NCI-H1694 (cell line): ENCODE results near the gene MICALL1.
"Not testable (repeated sequence)": the region's sequence is repeated elsewhere in the genome, so short reads cannot be mapped to it uniquely, and the experiment has no call there.

Experiments
- DNase-seq: peaks from one replicate; lab custom pipeline; 2025; lab: John Stamatoyannopoulos, UW

Gene MICALL1

GRCh38 chr22:37930270-37930951 lies 24.3 kb downstream of the MICALL1 start:
- DNase-seq, result no peak

DNA sequence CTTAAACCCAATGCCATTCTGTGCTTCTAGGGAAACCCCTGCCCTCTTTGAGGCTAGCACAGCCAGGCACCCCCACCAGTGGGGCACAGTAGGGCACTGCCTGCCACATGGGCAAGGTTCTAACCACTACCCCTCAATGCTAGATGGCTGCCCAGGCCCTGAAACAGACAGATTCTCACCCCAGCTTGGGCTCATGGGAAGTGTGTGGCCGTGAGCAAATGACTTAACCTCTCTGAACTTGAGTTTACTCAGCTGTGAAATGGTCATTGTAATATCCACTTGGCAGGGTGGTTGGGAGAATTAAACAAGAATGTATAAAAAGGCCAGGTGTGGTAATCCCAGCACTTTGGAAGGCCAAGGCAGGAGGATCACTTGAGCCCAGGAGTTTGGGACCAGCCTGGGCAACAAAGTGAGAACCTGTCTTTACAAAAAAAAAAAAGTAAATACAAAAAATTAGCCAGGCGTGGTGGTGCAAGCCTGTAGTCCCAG lies 24.9 kb downstream of the MICALL1 start:
- no peak for DNase-seq

GRCh38 chr22:37931893-37932389 lies 25.8 kb downstream of the MICALL1 start:
- no peak for DNase-seq

DNA sequence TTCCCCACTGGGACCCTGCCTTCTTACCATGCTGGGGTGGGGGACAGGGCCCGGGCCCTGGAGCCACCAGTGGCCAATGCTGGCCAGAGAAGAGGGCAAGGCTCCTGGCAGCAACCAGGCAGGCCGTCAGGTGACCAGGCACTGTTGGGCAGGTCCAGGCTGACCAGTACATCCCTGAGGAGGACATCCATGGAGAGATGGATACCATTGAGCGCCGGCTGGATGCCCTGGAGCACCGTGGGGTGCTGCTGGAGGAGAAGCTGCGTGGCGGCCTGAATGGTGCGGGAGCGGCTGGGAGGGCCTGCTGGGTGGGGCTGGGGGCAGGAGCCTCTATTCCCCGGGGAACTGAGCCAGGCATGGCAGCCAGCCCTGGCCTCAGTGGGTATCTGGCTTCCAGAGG lies 26.3 kb downstream of the MICALL1 start:
- DNase-seq, result no peak

DNA sequence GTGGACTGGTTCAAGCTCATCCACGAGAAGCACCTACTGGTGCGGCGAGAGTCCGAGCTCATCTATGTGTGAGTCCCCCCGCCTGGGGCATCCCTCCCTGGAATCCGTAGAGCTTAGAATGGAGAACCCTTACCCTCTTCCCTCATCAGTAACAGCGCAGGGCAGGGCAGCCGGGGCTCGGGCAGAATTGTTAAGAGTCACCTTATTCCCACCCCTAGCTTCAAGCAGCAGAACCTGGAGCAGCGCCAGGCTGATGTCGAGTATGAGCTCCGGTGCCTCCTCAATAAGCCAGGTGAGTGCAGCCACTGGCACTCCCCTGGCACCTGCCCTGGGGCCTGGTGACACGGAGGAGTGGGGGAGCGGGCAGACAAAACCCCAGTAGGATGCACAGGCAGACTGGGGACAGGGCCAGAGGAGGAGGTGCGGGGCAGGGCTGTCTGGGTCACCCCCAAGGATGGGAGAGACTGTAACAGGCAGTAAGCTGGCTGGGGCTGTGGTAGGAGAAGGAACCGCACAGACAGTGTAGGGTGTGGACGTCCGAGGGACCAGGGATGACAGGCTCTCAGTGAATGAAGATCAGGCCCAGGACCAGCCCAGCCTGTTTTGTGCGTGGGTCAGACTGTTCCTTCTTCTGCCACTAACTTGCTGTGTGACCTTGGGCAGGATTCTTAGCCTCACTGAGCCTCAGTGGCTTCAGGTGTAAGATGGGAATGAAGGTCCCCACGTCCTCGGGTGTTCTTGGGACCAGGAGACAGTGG lies 26.9 kb downstream of the MICALL1 start:
- DNase-seq, result no peak

- DNase-seq, result peak; percentile 68
Observed at GRCh38 chr22:37933711-37934376, 27.7 kb downstream of the MICALL1 start.

DNA sequence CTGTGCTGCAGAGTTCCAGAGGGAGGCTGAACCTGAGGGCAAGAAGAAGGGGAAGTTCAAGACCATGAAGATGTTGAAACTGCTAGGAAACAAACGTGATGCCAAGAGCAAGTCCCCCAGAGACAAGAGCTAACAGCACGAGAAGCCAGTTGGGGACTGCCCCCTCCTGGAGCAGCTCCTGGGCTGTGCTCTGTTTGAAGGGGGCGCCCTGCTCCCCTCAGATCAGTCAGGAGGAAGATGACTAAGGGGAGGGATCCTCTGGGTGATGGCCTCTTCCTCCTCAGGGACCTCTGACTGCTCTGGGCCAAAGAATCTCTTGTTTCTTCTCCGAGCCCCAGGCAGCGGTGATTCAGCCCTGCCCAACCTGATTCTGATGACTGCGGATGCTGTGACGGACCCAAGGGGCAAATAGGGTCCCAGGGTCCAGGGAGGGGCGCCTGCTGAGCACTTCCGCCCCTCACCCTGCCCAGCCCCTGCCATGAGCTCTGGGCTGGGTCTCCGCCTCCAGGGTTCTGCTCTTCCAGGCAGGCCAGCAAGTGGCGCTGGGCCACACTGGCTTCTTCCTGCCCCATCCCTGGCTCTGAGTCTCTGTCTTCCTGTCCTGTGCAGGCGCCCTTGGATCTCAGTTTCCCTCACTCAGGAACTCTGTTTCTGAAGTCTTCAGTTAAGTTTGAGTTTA lies 34.7 kb downstream of the MICALL1 start:
- no peak for DNase-seq

- DNase-seq, result no peak
Observed at GRCh38 chr22:37942133-37942532, 36.0 kb downstream of the MICALL1 start.

DNA sequence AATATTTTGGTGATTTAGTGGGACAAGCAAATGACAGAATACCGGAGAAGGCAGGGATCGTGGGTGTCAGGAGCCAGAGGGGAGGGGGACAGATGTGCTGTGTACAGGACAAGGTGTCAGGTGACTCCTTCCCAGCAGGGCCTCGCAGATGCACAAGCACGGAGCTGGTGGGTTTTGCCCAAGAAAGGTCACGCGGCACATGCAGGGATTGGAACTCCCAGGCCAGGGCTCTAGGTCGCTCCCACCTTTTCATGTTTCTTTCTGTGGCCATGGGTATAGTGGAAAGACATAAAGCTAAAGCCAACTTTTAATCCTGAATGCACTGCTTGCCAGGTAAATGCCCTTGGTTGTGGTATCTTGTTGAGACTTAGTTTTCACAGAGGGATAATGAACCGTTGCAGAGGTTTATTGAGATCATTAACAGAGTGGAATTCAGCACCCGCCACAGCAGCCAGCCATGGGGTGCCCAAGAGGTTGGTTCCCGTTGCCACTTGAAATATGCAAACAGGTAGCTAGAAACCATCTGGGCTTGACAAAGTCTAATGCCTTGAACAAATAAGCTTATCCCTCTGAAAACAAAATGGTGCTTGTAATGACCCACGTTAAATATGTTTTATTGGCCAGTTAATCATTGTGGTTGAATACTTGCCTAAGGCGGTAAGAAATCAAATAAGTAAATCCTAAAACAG lies 37.2 kb downstream of the MICALL1 start:
- no peak for DNase-seq

DNA sequence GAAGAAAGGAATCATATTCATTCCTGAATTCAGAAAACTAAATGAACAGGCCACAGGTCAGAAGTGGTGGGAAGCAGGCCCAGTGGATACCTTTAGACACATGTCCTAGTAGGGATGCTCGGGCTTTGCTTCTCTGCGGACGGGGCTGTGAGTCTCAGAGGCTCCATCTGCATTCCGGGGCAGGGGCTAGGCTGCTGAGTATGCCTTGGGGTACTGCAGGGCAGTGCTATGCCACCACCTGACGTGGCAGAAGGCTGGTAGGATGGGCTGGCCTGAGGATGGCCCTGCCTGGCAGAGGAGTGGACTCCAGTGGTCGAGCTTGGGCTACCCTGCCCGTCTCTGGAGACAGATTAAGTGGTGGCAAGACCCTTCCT lies 37.7 kb downstream of the MICALL1 start:
- no peak for DNase-seq

GRCh38 chr22:37944423-37944822 lies 38.3 kb downstream of the MICALL1 start:
- DNase-seq, result not testable (repeated sequence)

DNA sequence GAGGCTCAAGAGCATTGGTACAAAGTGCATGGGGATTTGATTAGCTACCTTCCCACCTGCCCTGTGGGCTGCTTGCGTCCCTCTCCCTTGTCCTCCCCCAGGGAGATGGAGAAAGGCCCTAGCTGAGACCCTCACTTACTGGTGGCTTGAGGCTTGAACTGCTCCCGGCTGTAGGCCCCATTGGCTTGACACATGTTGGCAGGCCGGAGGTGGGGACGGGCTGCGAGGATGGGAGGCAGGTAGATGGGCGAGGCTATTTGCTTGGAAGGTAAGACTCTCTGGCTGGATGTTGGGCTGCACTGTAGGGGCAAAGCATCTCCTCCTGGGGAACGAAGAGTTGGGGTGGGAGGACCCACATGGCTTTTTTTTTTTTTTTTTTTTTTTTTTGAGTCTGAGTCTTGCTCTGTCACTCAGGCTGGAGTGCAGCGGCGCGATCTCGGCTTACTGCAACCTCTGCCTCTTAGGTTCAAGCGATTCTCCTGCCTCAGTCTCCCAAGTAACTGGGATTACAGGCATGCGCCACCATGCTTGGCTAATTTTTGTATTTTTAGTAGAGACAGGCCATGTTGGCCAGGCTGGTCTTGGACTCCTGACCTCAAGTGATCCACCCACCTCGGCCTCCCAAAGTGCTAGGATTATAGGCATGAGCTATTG lies 41.2 kb downstream of the MICALL1 start:
- not testable (repeated sequence) for DNase-seq

DNA sequence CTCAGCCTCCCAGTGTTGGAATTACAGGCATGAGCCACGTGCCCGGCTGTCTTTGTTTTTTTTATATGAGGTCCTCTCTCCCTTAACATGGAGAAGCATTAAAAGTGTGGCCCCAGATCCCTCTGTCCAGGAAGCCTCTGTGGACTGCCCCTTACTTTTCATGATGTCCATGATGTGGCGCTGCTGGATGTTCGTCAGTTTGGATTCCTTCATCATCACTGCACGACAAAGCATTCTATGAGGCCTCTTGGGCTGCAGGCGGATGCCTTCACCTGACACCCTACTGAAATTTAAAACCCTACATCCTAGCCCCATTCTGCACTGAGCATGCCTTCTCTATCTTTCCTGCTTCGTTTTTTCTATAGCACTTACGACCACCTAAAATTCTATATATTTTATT lies 45.2 kb downstream of the MICALL1 start:
- no peak for DNase-seq

DNA sequence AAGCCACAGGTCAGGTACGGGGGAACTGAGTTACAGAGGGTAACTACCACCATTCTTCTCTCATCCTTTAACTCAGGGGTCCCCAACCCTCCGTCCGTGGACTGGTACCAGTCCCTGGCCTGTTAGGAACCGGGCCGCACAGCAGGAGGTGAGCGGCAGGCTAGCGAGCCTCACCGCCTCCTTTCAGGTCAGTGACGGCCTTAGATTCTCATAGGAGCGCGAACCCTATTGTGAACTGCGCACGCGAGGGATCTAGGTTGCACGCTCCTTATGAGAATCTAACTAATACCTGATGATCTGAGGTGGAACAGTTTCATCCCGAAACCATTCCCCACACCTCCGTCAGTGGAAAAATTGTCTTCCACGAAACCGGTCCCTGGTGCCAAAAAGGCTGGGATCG lies 46.5 kb downstream of the MICALL1 start:
- DNase-seq, result not testable (repeated sequence)

DNA sequence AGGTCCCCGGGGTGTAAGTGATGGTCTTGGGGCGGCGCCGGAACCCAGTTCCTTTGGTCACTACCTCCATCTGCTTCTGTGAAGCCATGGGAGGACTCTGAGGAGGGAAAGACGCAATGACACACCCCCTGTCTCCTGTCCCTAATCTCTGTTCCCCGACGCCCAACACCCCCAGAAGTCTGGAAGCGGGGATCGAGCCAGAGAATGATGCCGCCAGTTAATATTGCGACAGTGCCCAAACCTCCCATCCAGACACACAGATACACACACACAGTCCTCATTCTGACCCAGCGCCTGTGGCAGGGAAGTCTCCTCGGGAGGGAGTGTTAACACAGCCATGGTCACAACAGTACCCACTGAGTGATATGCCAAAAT lies 47.0 kb downstream of the MICALL1 start:
- DNase-seq, result no peak

- DNase-seq, result peak; percentile 92
Observed at GRCh38 chr22:37953437-37954179, 47.5 kb downstream of the MICALL1 start, which contains the start of the genes C22orf23 and POLR2F. Gene C22orf23 (minus strand): TSS chr22:37953601. CDS start chr22:37953149, 452 bp downstream. Gene POLR2F (plus strand): TSS chr22:37953699. CDS start chr22:37953788, 89 bp downstream.

- DNase-seq, result no peak
Observed at GRCh38 chr22:37954686-37955085, 48.6 kb downstream of the MICALL1 start.

DNA sequence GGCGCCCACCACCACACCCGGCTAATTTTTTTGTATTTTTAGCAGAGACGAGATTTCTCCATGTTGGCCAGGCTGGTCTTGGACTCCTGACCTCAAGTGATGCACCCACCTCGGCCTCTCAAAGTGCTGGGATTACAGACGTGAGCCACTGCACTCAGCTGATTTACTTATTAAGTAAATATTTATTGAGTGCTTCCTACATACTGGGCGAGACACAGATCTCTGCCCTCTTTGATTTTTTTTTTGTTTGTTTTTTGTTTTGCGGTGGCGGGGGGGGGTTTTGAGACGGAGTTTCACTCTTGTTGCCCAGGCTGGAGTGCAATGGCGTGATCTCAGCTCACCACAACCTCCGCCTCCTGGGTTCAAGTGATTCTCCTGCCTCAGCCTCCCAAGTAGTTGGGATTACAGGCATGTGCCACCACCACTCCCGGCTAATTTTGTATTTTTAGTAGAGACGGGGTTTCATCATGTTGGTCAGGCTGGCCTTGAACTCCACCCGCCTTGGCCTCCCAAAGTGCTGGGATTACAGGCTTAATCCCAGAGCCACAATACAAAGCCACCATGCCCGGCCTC lies 49.8 kb downstream of the MICALL1 start:
- not testable (repeated sequence) for DNase-seq

DNA sequence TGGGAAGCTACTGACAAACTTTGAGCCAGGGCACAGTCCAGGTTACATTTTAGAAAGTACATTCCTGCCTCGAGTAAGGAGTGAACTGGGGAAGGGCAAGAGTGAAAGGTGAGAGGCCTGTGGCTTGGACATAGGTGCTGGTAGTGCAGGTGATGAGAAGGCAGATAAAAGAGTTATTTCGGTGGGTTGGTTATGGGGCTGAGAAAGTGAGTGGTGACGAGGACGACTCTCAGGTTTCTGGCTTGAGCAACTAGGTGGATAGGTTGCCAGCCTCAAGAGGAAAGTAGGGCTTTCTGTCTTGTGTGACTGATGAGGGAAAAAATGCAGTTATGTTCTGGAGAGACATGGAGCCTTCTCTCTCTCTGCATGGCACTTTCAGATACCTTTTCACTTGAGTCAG lies 51.1 kb downstream of the MICALL1 start:
- DNase-seq, result no peak
